ENCODE results near the gene ZNF514. TPM values are rescaled to one million over a fixed set of nuclear protein-coding genes. Genes with fewer than 3 reads are reported as not detected.

Gene ZNF514
- total and polyA plus RNA-seq, 2 of the 8 experiments (the other 6 are each of a cell fraction or from before 2014, with no cell fraction given): 5.3 to 13.3 TPM

DNA sequence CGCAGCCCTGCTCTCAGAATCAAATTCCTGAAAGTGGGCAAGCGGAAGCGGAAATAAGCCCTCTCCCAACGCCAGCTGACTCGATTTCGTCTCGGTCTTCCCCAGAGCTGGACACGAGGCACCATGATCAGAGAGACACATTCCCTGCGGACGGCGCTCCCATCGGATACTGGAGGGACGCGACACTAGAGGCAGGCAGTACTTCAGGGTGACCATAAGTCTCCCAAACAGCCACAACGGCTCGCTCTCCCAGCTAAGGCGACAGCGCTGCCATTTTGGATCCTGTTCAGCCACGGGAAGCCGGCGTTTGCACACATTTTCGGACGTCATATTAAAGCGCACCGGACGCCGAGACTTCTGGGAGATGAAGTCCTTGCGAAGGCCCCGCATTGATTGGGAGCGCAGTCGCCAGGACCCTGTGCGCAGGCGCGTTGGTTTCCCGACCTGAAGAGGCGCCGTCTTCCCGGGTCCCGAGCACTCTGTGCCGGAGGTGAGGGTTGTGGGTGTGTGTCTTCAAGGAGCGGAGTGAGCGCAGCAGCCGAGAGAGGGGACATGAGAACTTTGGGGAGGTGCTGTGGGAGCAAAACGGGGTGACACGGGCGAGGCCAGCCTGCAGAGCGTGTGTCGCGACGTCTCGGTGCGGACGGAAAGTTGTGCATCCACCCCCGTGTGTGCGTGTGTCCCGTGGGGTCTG is 5.9 kb upstream of the ZNF514 start, which contains the start of gene ZNF2 (continued):
- TF ChIP-seq CREB1 (IDR thresholded peaks at IDR 0.05) (peak; percentile 96), JUND (IDR thresholded peaks at IDR 0.05; ENCODE audit: low read length) (no peak), POU5F1 (IDR thresholded peaks at IDR 0.05; ENCODE audit: low read depth, low read length) (no peak), POLR2AphosphoS5 (IDR thresholded peaks at IDR 0.05; ENCODE audit: low read depth, low read length) (peak; percentile 90), SIRT6 (IDR thresholded peaks at IDR 0.05; ENCODE audit: low read length) (no peak), CHD1 (IDR thresholded peaks at IDR 0.05; ENCODE audit: low read depth, low read length) (no peak), KDM5A (IDR thresholded peaks at IDR 0.05; ENCODE audit: low read length) (peak; percentile 95), ASH2L (IDR thresholded peaks at IDR 0.05; ENCODE audit: low read length) (peak; percentile 96), HDAC6 (IDR thresholded peaks at IDR 0.05; ENCODE audit: low read depth, low read length) (no peak), GABPA (IDR thresholded peaks at IDR 0.05; ENCODE audit: borderline replicate concordance, insufficient read depth, low read length) (peak; percentile 89), FOSL1 (IDR thresholded peaks at IDR 0.05; ENCODE audit: insufficient read depth, low read depth, low read length) (no peak), KDM4A (IDR thresholded peaks at IDR 0.05; ENCODE audit: low read depth, low read length, severe bottlenecking) (peak; percentile 89), HDAC2 (IDR thresholded peaks at IDR 0.05; ENCODE audit: borderline replicate concordance in 1 of 2, low read depth in 2 of 2, low read length in 2 of 2) (0 out of 4 replicates have a peak, but pooled peaks of 1 of the 2 experiments have one; percentile 81), RAD21 (IDR thresholded peaks at IDR 0.05 in 1 of 2, conservative IDR thresholded peaks at IDR 0.05 in 1 of 2; ENCODE audit: low read depth in 2 of 2, low read length in 2 of 2) (no peak), EP300 (IDR thresholded peaks at IDR 0.05; ENCODE audit: borderline replicate concordance in 1 of 2, low read depth in 2 of 2, low read length in 2 of 2) (no peak), MAFK (IDR thresholded peaks at IDR 0.05; ENCODE audit: low read depth, low read length) (no peak), SIN3A (conservative IDR thresholded peaks at IDR 0.05 in 1 of 2, IDR thresholded peaks at IDR 0.05 in 1 of 2; ENCODE audit: low read depth in 1 of 2, low read length in 2 of 2) (peak; percentile 38 to 91; a peak in 2 of 4 replicates)
- TF ChIP-seq, protein P1, sequence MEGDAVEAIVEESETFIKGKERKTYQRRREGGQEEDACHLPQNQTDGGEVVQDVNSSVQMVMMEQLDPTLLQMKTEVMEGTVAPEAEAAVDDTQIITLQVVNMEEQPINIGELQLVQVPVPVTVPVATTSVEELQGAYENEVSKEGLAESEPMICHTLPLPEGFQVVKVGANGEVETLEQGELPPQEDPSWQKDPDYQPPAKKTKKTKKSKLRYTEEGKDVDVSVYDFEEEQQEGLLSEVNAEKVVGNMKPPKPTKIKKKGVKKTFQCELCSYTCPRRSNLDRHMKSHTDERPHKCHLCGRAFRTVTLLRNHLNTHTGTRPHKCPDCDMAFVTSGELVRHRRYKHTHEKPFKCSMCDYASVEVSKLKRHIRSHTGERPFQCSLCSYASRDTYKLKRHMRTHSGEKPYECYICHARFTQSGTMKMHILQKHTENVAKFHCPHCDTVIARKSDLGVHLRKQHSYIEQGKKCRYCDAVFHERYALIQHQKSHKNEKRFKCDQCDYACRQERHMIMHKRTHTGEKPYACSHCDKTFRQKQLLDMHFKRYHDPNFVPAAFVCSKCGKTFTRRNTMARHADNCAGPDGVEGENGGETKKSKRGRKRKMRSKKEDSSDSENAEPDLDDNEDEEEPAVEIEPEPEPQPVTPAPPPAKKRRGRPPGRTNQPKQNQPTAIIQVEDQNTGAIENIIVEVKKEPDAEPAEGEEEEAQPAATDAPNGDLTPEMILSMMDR (IDR thresholded peaks at IDR 0.05; ENCODE audit: control extremely low read depth in 1 of 3, insufficient read depth in 1 of 3, low read depth in 1 of 3, low read length in 3 of 3): no peak
- TF ChIP-seq, protein P2, sequence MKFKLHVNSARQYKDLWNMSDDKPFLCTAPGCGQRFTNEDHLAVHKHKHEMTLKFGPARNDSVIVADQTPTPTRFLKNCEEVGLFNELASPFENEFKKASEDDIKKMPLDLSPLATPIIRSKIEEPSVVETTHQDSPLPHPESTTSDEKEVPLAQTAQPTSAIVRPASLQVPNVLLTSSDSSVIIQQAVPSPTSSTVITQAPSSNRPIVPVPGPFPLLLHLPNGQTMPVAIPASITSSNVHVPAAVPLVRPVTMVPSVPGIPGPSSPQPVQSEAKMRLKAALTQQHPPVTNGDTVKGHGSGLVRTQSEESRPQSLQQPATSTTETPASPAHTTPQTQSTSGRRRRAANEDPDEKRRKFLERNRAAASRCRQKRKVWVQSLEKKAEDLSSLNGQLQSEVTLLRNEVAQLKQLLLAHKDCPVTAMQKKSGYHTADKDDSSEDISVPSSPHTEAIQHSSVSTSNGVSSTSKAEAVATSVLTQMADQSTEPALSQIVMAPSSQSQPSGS (IDR thresholded peaks at IDR 0.05; ENCODE audit: low read length): no peak

Data from H1 (cell line).